MM.1S (cell line): ENCODE measurements around the gene CRTAC1.

Experiments
- DNase-seq: peaks from one replicate; pipeline ENCODE4 v3.0.0-alpha.2; 2015
- H2AFZ ChIP-seq: fragments of 300-600 bp; sonication (generic); 2 replicates; pipeline ENCODE4 v1.6.0; 2016; ENCODE audit warnings: antibody characterized with exemption, low read length
- H3F3A ChIP-seq: fragments of 300-600 bp; sonication (generic); 2 replicates; pipeline ENCODE4 v1.6.1; 2016; ENCODE audit warnings: mild to moderate bottlenecking, antibody characterized with exemption, low read length, moderate library complexity, mixed read lengths; ENCODE audit not compliant: insufficient read depth
- H3K27ac ChIP-seq: fragments of 300-600 bp; sonication (generic); 2 replicates; pipeline ENCODE4 v1.5.1; 2016; ENCODE audit warnings: mild to moderate bottlenecking, low read length
- H3K27me3 ChIP-seq: fragments of 300-600 bp; sonication (generic); replicated peaks from 2 replicates; pipeline ENCODE4 v1.6.0; 2016; ENCODE audit warnings: low read length; ENCODE audit not compliant: insufficient read depth
- H3K36me3 ChIP-seq: fragments of 300-600 bp; sonication (generic); replicated peaks from 2 replicates; pipeline ENCODE4 v1.6.1; 2016; ENCODE audit warnings: mild to moderate bottlenecking, low read length, mixed read lengths; ENCODE audit not compliant: insufficient read depth
- H3K4me1 ChIP-seq: fragments of 300-600 bp; sonication (generic); 2 replicates; pipeline ENCODE4 v1.6.1; 2016; ENCODE audit warnings: low read length, mixed read lengths
- H3K4me2 ChIP-seq: fragments of 300-600 bp; sonication (generic); 2 replicates; pipeline ENCODE4 v1.6.0; 2016; ENCODE audit warnings: low read depth, low read length
- H3K4me3 ChIP-seq: fragments of 300-600 bp; sonication (generic); 2 replicates; pipeline ENCODE4 v1.5.1; 2016; ENCODE audit warnings: low read length, mixed read lengths
- H3K79me2 ChIP-seq: fragments of 300-600 bp; sonication (generic); 2 replicates; pipeline ENCODE4 v1.6.1; 2016; ENCODE audit warnings: mixed run types, low read length, mixed read lengths
- H3K9ac ChIP-seq: fragments of 300-600 bp; sonication (generic); 2 replicates; pipeline ENCODE4 v1.6.1; 2016; ENCODE audit warnings: low read length, mixed read lengths
- H3K9me2 ChIP-seq: fragments of 300-600 bp; sonication (generic); replicated peaks from 2 replicates; pipeline ENCODE4 v1.6.1; 2016; ENCODE audit warnings: mild to moderate bottlenecking, low read length, mixed read lengths; ENCODE audit not compliant: insufficient read depth
- H3K9me3 ChIP-seq: fragments of 300-600 bp; sonication (generic); replicated peaks from 2 replicates; pipeline ENCODE4 v1.6.1; 2016; ENCODE audit warnings: mild to moderate bottlenecking, low read length, mixed read lengths; ENCODE audit not compliant: insufficient read depth
- H4K20me1 ChIP-seq: fragments of 300-600 bp; sonication (generic); 2 replicates; pipeline ENCODE4 v1.6.1; 2016; ENCODE audit warnings: mild to moderate bottlenecking, low read length, moderate library complexity, mixed read lengths; ENCODE audit not compliant: insufficient read depth
- EZH2 ChIP-seq: fragments of 300-600 bp; sonication (generic); optimal IDR thresholded peaks from 2 replicates; pipeline ENCODE3; 2017; ENCODE audit warnings: low read depth, mild to moderate bottlenecking, antibody characterized with exemption, low read length, mixed read lengths
- EZH2phosphoT487 ChIP-seq: fragments of 300-600 bp; sonication (generic); IDR thresholded peaks from 2 replicates; pipeline ENCODE4 v1.6.1; 2018; ENCODE audit warnings: antibody characterized with exemption, low read length
- TF ChIP-seq, protein P1 (sequence below): fragments of 300-600 bp; sonication (generic); IDR thresholded peaks from 2 replicates; pipeline ENCODE4 v1.5.1; 2016; ENCODE audit warnings: antibody characterized with exemption, low read length, mixed read lengths

The CRTAC1 gene

DNA sequence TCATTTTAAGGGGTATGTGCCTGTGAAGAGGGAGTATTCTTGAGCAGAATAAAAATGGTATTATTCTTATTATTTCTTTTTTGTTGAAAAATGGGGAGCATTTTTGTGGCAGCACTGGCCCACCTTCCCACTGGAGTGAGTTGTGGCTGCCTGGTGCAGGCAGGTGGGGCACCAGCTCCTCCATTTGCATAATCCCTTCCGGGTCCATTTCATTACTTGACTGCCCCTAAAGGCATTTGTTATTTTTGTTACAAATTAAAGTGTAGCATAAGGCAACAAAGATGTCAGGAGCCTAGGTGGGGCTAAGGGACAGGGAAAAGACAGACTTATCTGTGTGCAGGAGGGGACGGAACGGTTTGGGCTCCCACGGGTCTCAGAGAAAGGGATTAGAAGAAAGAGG, 154.0 kb downstream of the CRTAC1 start:
- TF ChIP-seq, protein P1, sequence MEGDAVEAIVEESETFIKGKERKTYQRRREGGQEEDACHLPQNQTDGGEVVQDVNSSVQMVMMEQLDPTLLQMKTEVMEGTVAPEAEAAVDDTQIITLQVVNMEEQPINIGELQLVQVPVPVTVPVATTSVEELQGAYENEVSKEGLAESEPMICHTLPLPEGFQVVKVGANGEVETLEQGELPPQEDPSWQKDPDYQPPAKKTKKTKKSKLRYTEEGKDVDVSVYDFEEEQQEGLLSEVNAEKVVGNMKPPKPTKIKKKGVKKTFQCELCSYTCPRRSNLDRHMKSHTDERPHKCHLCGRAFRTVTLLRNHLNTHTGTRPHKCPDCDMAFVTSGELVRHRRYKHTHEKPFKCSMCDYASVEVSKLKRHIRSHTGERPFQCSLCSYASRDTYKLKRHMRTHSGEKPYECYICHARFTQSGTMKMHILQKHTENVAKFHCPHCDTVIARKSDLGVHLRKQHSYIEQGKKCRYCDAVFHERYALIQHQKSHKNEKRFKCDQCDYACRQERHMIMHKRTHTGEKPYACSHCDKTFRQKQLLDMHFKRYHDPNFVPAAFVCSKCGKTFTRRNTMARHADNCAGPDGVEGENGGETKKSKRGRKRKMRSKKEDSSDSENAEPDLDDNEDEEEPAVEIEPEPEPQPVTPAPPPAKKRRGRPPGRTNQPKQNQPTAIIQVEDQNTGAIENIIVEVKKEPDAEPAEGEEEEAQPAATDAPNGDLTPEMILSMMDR: no peak
- no peak for TF ChIP-seq EZH2phosphoT487
- Histone ChIP-seq H3K79me2 (no peaks in the 10 kb centered on the region), H3F3A (no peaks in the 10 kb centered on the region), H3K27me3 (peaks cover 25% of the 10 kb centered on the region; the same call in 1 of the 2 replicates), H3K36me3 (no peaks in the 10 kb centered on the region), H3K4me1 (no peaks in the 10 kb centered on the region), H3K9me2 (no peaks in the 10 kb centered on the region), H2AFZ (no peak overlapping the region), H3K9me3 (no peaks in the 10 kb centered on the region), H4K20me1 (no peaks in the 10 kb centered on the region), H3K4me2 (no peak overlapping the region), H3K27ac (no peak overlapping the region), H3K4me3 (no peak overlapping the region), H3K9ac (no peak overlapping the region)
- DNase-seq: no peak

- Histone ChIP-seq H2AFZ (no peak overlapping the region), H3K9ac (no peak overlapping the region), H3K4me1 (no peaks in the 10 kb centered on the region), H4K20me1 (no peaks in the 10 kb centered on the region), H3K4me3 (no peak overlapping the region), H3K36me3 (no peaks in the 10 kb centered on the region), H3K9me2 (no peaks in the 10 kb centered on the region), H3K27ac (no peak overlapping the region), H3K27me3 (peaks cover 25% of the 10 kb centered on the region), H3F3A (no peaks in the 10 kb centered on the region), H3K9me3 (no peaks in the 10 kb centered on the region), H3K79me2 (no peaks in the 10 kb centered on the region), H3K4me2 (no peak overlapping the region)
- no peak for DNase-seq
- TF ChIP-seq EZH2 (no peak), EZH2phosphoT487 (no peak)
- TF ChIP-seq, protein P1: no peak
Observed at GRCh38 chr10:97875391-97875790, 155.0 kb downstream of the CRTAC1 start.

- no peak overlapping the region for H3K9ac ChIP-seq
- no peak for DNase-seq
- no peaks in the 10 kb centered on the region for H3K9me3 ChIP-seq
- H3K4me1 ChIP-seq: peaks cover under 1% of the 10 kb centered on the region; the same call in 1 of the 2 replicates
- no peak overlapping the region for H3K4me2 ChIP-seq
- H3K4me3 ChIP-seq: no peak overlapping the region
- H3K36me3 ChIP-seq: no peaks in the 10 kb centered on the region
- H3F3A ChIP-seq: no peaks in the 10 kb centered on the region
- H3K27ac ChIP-seq: no peak overlapping the region
- no peak for TF ChIP-seq EZH2
- TF ChIP-seq, protein P1: no peak
- TF ChIP-seq EZH2phosphoT487: no peak
- H3K27me3 ChIP-seq: peaks cover 29% of the 10 kb centered on the region
- H3K79me2 ChIP-seq: no peaks in the 10 kb centered on the region
- no peaks in the 10 kb centered on the region for H3K9me2 ChIP-seq
- no peaks in the 10 kb centered on the region for H4K20me1 ChIP-seq
- no peak overlapping the region for H2AFZ ChIP-seq
Observed at GRCh38 chr10:97874332-97874731, 156.1 kb downstream of the CRTAC1 start.
